ENCODE results near the gene ZBTB7C.

Gene ZBTB7C

GRCh38 chr18:48410095-48410920, 1.1 kb upstream of the ZBTB7C start (continued):
- TF ChIP-seq ZBTB11 (tag by site-specific recombination; conservative IDR thresholded peaks at IDR 0.05; ENCODE audit: low read depth) (peak; percentile 30; the same call in 1 of the 2 replicates), ZSCAN18 (tag by site-specific recombination; IDR thresholded peaks at IDR 0.05) (no peak), ZNF521 (tag by site-specific recombination; IDR thresholded peaks at IDR 0.05) (no peak), ZNF366 (tag by site-specific recombination; conservative IDR thresholded peaks at IDR 0.05) (no peak), ZNF768 (tag by site-specific recombination; IDR thresholded peaks at IDR 0.05) (no peak), HOXC10 (CRISPR knock-in tag; IDR thresholded peaks at IDR 0.05) (no peak), ZNF266 (tag by site-specific recombination; IDR thresholded peaks at IDR 0.05; ENCODE audit: low read depth) (no peak), SP2 (tag by site-specific recombination; IDR thresholded peaks at IDR 0.05) (peak; percentile 90), ZBTB10 (tag by site-specific recombination; IDR thresholded peaks at IDR 0.05) (peak; percentile 96), ZNF510 (tag by site-specific recombination; IDR thresholded peaks at IDR 0.05; ENCODE audit: insufficient replicate concordance) (no peak), MZF1 (tag by site-specific recombination; IDR thresholded peaks at IDR 0.05; ENCODE audit: borderline replicate concordance) (no peak), ZNF701 (tag by site-specific recombination; IDR thresholded peaks at IDR 0.05) (no peak), ZNF792 (tag by site-specific recombination; IDR thresholded peaks at IDR 0.05) (no peak), ELK4 (IDR thresholded peaks at IDR 0.05; ENCODE audit: borderline replicate concordance, low read depth, low read length) (no peak), ZNF148 (tag by site-specific recombination; IDR thresholded peaks at IDR 0.05; ENCODE audit: borderline replicate concordance) (no peak), TRIM28 (IDR thresholded peaks at IDR 0.05; ENCODE audit: borderline replicate concordance, low read length) (no peak), ZNF112 (tag by site-specific recombination; IDR thresholded peaks at IDR 0.05) (no peak)
